Bronchial epithelial cell (primary cell): ENCODE data around the gene KMT5B. TPM values are rescaled to one million over a fixed set of nuclear protein-coding genes. Genes with fewer than 3 reads are reported as not detected.

ENCODE experiments used
- DNase-seq: peaks from one replicate; pipeline ENCODE4 v3.0.0-alpha.2; 2010; ENCODE audit warnings: low read depth
- FAIRE-seq: peaks from 2 replicates; lab custom pipeline; 2011; peaks lifted over from hg19 to GRCh38; lab: Jason Lieb, UNC
- H3K27me3 ChIP-seq: 2 replicates; pipeline ENCODE4 v1.5.1; 2011; ENCODE audit warnings: low read length; ENCODE audit not compliant: control insufficient read depth, insufficient read depth
- H3K36me3 ChIP-seq: 2 replicates; pipeline ENCODE4 v1.5.1; 2011; ENCODE audit warnings: low read length; ENCODE audit not compliant: control insufficient read depth, insufficient read depth
- H3K4me3 ChIP-seq: 2 replicates; pipeline ENCODE4 v1.5.1; 2011; ENCODE audit warnings: mild to moderate bottlenecking, low read depth, low read length, control low read depth
- CTCF ChIP-seq: IDR thresholded peaks from 2 replicates; pipeline ENCODE4 v1.5.1; 2011; ENCODE audit warnings: mild to moderate bottlenecking, moderate library complexity, low read length, control low read depth, inconsistent platforms; ENCODE audit not compliant: insufficient read depth, severe bottlenecking
- total RNA-seq: library from RNA; depleted of rRNA; stranded (reverse); fragments of >200 nt; gene quantifications from 2 replicates; pipeline ENCODE4 v1.2.1, GENCODE V29; 2014

Gene KMT5B
- total RNA-seq, 1 donor from 2014 or later, result 35.8 TPM

GRCh38 chr11:68142028-68142412 is 71.1 kb downstream of the KMT5B start:
- Histone ChIP-seq H3K36me3 (no peaks in the 10 kb centered on the region), H3K27me3 (no peaks in the 10 kb centered on the region), H3K4me3 (no peak overlapping the region)
- FAIRE-seq (no peak), DNase-seq (no peak)
- TF ChIP-seq CTCF, result no peak

- DNase-seq (no peak), FAIRE-seq (no peak)
- Histone ChIP-seq H3K36me3 (no peaks in the 10 kb centered on the region), H3K4me3 (no peak overlapping the region), H3K27me3 (no peaks in the 10 kb centered on the region)
- no peak for TF ChIP-seq CTCF
These were observed 71.7 kb downstream of the KMT5B start for GRCh38 chr11:68141246-68142027.

GRCh38 chr11:68140496-68141245 is 72.4 kb downstream of the KMT5B start:
- DNase-seq, result no peak
- FAIRE-seq, result no peak
- no peaks in the 10 kb centered on the region for H3K36me3 ChIP-seq

GRCh38 chr11:68138237-68138636 is 74.9 kb downstream of the KMT5B start:
- no peak for DNase-seq
- TF ChIP-seq CTCF, result no peak
- Histone ChIP-seq H3K4me3 (no peak overlapping the region), H3K36me3 (no peaks in the 10 kb centered on the region), H3K27me3 (no peaks in the 10 kb centered on the region)
- FAIRE-seq, result no peak

More at GRCh38 chr11:68140496-68141245, 72.4 kb downstream of the KMT5B start:
- no peak overlapping the region for H3K4me3 ChIP-seq
- no peak for TF ChIP-seq CTCF
- H3K27me3 ChIP-seq, result no peaks in the 10 kb centered on the region

- Histone ChIP-seq H3K36me3 (no peaks in the 10 kb centered on the region), H3K4me3 (no peak overlapping the region), H3K27me3 (no peaks in the 10 kb centered on the region)
- no peak for TF ChIP-seq CTCF
- DNase-seq (no peak), FAIRE-seq (no peak)
These were observed 75.3 kb downstream of the KMT5B start for GRCh38 chr11:68137833-68138232.
